Renal pelvis (tissue), 4 donors: ENCODE data around the gene TTC13. TPM values are rescaled to one million over a fixed set of nuclear protein-coding genes. Genes with fewer than 3 reads are reported as not detected.

Source experiments
- DNase-seq: peaks from one replicate; pipeline ENCODE4 v3.0.0-alpha.2; 2013
- polyA plus RNA-seq, 3 donors: library from polyadenylated mRNA; unstranded; fragments of 120-200 nt; gene quantifications; one replicate each; pipeline ENCODE4 v1.2.1, GENCODE V29; 2013; ENCODE audit not compliant: insufficient read length in 3 of 3

The TTC13 gene
- polyA plus RNA-seq, 3 donors: 15.9 to 25.8 (median 21.0) TPM

- DNase-seq: no peak
Measured at GRCh38 chr1:230907472-230908205, 71.0 kb downstream of the TTC13 start.

DNA sequence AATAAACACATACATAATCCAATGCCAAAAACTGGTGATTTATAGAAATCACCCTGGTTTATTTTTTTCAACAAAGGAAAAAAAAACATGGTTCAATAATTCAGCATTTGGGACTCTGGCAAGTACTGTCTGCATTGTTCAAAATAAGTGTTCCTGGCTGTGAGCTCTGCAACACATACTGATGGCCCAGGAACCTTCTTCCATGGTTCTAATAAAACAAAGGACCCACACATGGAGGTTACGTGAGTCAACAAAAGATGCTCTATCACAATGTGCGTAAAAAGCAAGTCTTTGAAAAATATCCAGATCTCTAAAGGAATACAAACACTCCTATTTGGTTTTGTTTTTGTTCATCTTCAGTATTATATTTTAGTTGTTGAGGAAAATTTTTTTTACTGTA is 72.4 kb downstream of the TTC13 start:
- DNase-seq: no peak

DNA sequence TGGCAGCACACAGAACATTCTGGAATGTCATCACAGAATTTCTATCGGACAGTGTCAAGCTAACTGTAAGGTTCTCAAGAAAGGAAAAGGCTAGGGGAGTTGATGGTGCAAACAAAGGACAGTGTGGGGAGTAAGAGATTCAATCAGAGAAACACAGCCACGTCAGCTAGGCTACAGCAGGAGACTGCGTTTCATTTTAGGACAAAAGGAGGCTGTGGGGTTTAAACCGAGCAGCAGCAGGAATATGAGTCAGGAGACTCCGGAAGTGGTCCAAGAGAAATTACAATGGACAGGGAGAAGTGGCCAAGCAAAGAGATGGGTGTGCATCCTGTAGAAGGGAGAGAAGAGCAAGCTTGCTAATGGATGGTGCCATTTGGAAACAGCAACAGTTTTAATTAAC is 72.9 kb downstream of the TTC13 start:
- no peak for DNase-seq

GRCh38 chr1:230902349-230902923 is 76.2 kb downstream of the TTC13 start:
- DNase-seq: no peak

DNA sequence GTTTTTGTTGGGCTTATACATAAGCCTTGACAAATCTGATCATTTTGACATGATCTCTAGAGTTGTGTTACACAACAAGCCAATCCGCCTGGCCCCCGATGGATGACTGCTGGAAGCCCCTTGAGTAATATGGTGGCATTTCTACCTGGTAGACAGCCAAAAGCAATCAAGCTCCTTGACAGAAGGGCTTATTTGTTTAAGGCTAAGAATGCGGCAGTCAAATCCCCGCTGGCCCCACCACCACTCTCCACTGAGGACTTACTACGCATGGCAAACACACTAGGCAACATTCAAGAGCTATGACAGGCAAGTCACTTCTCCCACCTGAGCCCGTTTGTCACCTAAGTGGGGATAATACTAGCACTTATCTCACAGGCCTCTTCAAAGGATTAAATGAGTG is 77.0 kb downstream of the TTC13 start:
- DNase-seq: no peak

GRCh38 chr1:230900984-230901383 is 77.7 kb downstream of the TTC13 start:
- no peak for DNase-seq

DNA sequence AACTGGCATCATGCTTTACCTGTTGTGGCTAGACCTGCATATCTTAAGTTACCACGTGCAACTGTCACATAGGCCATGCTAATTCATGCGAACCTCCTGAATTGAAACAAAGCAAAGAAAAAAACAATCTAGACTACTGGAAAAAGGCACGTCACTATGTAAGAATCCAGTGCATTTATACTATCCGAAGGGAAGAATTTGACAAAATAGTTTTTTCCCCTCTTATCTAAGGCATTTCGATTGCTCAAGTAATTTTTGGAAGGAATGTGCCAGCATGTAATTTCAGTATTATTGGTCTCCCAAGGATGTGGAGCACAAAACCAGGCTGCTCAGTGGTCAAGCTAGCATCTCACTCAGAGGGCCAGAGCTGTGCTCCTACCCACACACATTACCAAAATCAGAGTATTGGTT is 78.8 kb downstream of the TTC13 start:
- DNase-seq: no peak

- DNase-seq: no peak
Measured at GRCh38 chr1:230898748-230899147, 79.9 kb downstream of the TTC13 start.

DNA sequence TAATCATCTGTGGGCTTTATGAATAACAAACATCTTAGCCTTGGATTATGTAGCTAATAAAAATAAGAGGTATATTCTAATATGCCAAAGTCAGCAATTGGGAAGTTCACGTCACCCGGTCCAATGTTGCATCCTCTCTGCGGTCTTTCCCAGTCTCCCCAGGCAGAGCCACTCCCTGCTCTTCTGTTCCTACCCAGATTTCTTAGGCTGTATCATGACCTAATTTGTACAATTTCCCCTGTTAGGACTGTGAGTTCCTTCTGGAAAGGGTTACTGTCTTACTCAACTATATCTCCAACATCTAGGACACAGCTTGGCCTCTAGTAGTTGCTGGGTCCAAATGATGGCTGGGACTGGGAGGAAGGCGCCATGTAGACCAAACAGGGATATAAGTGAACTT is 80.5 kb downstream of the TTC13 start:
- DNase-seq: no peak

DNA sequence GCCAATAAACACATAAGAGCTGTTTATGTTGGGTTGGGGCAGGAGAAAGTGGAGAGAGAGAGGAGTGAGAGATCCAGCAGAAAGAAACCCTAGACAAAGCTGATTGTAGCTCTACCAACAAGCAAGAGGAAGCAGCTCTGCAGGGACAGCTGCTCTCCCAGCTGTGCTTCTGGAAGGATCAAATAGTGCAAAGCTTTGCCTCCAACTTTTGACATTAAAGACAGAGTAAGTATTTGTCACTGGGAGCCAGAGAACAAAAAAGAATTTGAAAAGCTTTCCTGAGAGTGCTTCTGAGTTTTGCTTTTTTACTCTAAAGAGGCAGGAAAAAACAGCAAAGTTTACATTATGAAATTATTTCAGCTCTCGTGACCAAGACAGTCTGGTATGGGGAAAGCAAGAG is 81.9 kb downstream of the TTC13 start:
- DNase-seq: no peak

GRCh38 chr1:230895452-230895851 is 83.2 kb downstream of the TTC13 start:
- DNase-seq: no peak

DNA sequence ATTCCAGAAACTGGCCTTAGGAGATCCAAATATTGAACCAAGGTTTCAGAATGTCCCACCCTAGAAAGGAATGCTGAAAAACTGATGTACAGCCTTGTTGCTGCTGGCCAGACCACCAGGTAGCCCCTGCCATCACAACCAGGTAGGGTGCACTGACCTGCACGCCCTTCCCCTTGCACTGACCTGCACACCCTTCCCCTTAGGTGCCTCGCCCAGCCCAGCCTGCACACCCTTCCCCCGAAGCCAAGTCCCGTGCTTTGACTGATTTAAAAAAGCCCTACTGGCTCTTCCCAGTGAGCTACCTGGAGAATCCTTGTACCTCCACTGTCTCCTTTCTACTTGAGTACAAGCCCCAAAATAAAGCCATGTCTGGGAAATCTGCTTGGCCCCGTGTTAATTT is 84.0 kb downstream of the TTC13 start:
- no peak for DNase-seq

GRCh38 chr1:230894032-230894431 is 84.6 kb downstream of the TTC13 start:
- DNase-seq: no peak

DNA sequence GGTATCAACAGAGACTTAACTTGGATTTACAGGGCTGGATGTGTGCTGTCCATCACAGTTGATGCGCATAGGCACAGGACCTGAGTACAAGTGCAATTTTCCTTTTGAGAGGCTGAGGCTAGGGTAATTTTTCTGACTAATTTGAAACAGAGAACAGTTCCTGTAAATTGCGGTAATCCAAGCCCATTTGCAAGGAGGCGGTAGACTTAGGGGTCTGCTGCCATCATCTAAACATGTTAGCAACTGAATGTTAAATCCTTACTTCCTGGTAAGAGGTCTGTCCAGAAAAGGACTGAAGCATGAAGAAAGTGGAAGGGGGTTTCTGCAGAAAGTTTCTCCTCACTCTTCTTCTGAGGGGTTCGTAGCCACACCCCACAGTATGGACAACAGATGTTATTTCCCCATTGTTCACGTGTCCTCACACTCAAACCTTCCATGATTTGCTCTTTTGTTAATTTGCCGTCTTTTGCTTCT is 86.6 kb downstream of the TTC13 start:
- no peak for DNase-seq

- no peak for DNase-seq
Measured at GRCh38 chr1:230891413-230891812, 87.2 kb downstream of the TTC13 start.

DNA sequence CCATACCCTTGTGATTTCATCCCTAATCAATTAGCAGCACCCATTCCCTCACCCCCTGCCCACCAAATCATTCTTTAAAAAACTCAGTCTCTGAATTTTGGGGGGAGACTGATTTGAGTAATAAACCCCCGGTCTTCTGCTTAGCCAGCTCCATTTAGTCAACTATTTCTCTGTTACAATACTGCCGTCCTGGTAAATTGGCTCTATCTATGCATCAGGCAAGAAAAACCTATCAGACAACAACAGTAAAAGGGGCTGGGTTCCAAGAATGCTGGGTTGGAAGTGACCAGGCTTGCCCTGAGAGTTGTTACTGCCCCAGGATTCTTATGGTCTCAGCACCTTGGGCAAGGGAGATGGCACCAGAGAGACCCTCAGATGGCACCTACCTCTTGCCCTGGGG is 94.0 kb downstream of the TTC13 start:
- DNase-seq: no peak

DNA sequence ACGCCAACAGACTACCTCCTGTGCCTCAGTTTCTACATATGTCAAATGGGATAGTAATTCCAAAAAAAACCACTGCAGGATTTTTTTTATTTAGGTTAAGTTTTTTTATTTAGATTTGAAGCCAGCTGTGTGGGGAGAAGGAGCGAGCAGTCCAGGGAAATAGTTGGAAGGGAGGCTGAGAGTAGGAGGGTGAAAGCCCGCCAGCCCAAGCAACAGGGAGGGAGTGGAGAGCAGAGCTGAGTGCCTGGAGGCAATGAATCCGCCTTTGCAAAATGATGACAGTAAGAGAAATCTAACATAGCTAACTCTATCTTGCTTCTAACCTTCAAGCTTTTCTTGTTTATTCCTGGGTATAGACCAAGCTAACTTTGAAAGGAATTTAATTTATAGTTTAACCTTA is 94.7 kb downstream of the TTC13 start:
- DNase-seq: no peak

- no peak for DNase-seq
Measured at GRCh38 chr1:230879778-230880177, 98.9 kb downstream of the TTC13 start.

GRCh38 chr1:230878591-230878990 is 100.1 kb downstream of the TTC13 start:
- no peak for DNase-seq

GRCh38 chr1:230877924-230878590 is 100.6 kb downstream of the TTC13 start:
- DNase-seq: no peak

DNA sequence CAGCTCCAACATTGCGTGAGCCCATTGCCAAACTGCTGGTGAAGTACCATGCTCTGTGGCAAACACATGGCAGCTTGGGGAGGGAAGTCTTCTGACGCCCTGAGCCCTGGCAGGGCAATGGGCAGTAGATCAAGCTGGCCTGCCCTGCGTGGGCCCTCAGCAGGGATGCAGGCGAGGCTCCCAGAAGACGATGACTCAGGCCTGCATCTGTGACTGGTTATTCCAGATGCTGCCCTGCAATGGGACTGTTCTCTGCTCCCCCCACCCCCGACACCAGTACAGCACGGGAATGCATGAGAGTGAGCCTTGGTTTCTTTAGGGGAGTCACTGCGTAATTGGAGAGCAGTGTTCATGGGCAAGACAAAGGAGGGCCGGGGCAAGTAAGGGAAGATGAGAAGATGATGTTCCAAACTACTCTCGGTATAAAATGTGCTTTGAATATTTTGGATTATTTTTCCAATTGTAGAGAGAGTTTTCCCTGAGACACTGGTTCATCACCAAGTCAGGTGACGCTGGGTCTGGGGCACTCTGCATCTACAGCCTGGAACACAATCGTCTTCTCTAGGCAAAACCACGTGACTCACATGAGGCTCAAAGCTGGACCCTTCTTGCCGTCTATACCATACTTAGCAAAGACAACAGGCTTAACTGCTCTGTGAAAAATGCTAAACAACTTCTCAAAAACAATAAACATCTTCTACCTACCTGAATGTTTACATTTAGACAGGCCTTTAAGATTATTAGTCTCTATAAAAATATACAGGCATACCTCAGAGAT is 101.3 kb downstream of the TTC13 start:
- no peak for DNase-seq

- no peak for DNase-seq
Measured at GRCh38 chr1:230876660-230877059, 102.0 kb downstream of the TTC13 start.

GRCh38 chr1:230875370-230875769 is 103.3 kb downstream of the TTC13 start:
- DNase-seq: no peak
